Panc1 (cell line): ENCODE data around the gene FGF14.

Source experiments
- POLR2AphosphoS5 ChIP-seq: IDR thresholded peaks from 2 replicates; pipeline ENCODE4 v1.6.1; 2012; ENCODE audit warnings: mild to moderate bottlenecking, low read depth, low read length, moderate library complexity
- SIN3A ChIP-seq: IDR thresholded peaks from 2 replicates; pipeline ENCODE4 v1.6.1; 2012; ENCODE audit warnings: low read depth, mild to moderate bottlenecking, low read length, moderate library complexity, borderline replicate concordance; ENCODE audit not compliant: insufficient read depth
- TCF7L2 ChIP-seq: IDR thresholded peaks from 2 replicates; pipeline ENCODE4 v1.6.1; 2011; ENCODE audit warnings: mild to moderate bottlenecking, low read depth, low read length, inconsistent platforms
- TF ChIP-seq, protein P1 (sequence below): fragments of 450-650 bp; IDR thresholded peaks from 2 replicates; pipeline ENCODE4 v1.5.1; 2017; ENCODE audit warnings: mild to moderate bottlenecking
- TF ChIP-seq, protein P2 (sequence below), 2 experiments: IDR thresholded peaks; 2 replicates each; pipeline ENCODE4 v1.6.1; 2011 to 2012; ENCODE audit warnings: low read depth in 2 of 2, control low read depth in 1 of 2, low read length in 1 of 2, mild to moderate bottlenecking in 1 of 2, moderate library complexity in 1 of 2; ENCODE audit not compliant: insufficient read depth in 1 of 2

DNA sequence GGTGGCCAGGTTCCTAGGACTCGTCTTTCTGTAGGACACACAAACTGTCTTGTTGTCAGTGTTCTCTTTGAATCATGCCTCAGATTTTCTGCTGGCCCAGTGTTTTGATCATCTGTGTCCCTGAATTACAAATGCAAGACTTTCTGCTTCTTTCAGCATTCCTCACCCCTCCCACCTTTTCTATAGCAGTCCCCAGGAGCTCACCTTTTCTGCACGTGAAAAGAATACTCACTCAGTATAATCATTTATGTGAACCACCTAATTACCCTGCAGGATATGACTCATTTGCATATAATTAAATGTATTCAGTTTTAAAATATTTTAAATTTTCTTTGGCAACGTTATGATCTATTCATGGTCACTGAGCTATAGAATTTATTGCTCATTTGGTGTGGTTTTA is 560.1 kb downstream of the FGF14 start:
- no peak for TF ChIP-seq POLR2AphosphoS5
- TF ChIP-seq, protein P1, sequence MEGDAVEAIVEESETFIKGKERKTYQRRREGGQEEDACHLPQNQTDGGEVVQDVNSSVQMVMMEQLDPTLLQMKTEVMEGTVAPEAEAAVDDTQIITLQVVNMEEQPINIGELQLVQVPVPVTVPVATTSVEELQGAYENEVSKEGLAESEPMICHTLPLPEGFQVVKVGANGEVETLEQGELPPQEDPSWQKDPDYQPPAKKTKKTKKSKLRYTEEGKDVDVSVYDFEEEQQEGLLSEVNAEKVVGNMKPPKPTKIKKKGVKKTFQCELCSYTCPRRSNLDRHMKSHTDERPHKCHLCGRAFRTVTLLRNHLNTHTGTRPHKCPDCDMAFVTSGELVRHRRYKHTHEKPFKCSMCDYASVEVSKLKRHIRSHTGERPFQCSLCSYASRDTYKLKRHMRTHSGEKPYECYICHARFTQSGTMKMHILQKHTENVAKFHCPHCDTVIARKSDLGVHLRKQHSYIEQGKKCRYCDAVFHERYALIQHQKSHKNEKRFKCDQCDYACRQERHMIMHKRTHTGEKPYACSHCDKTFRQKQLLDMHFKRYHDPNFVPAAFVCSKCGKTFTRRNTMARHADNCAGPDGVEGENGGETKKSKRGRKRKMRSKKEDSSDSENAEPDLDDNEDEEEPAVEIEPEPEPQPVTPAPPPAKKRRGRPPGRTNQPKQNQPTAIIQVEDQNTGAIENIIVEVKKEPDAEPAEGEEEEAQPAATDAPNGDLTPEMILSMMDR, result no peak
- TF ChIP-seq SIN3A, result no peak
- TF ChIP-seq TCF7L2, result no peak
- TF ChIP-seq, protein P2, sequence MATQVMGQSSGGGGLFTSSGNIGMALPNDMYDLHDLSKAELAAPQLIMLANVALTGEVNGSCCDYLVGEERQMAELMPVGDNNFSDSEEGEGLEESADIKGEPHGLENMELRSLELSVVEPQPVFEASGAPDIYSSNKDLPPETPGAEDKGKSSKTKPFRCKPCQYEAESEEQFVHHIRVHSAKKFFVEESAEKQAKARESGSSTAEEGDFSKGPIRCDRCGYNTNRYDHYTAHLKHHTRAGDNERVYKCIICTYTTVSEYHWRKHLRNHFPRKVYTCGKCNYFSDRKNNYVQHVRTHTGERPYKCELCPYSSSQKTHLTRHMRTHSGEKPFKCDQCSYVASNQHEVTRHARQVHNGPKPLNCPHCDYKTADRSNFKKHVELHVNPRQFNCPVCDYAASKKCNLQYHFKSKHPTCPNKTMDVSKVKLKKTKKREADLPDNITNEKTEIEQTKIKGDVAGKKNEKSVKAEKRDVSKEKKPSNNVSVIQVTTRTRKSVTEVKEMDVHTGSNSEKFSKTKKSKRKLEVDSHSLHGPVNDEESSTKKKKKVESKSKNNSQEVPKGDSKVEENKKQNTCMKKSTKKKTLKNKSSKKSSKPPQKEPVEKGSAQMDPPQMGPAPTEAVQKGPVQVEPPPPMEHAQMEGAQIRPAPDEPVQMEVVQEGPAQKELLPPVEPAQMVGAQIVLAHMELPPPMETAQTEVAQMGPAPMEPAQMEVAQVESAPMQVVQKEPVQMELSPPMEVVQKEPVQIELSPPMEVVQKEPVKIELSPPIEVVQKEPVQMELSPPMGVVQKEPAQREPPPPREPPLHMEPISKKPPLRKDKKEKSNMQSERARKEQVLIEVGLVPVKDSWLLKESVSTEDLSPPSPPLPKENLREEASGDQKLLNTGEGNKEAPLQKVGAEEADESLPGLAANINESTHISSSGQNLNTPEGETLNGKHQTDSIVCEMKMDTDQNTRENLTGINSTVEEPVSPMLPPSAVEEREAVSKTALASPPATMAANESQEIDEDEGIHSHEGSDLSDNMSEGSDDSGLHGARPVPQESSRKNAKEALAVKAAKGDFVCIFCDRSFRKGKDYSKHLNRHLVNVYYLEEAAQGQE (IDR thresholded peaks at IDR 0.05; ENCODE audit: insufficient read depth in 1 of 2, low read depth in 2 of 2, low read length in 1 of 2), result no peak
